HFF-Myc (cell line): ENCODE measurements around the gene CUTC.
A peak's percentile ranks its signal among the peaks of the same experiment; 100 is the strongest.
"Not testable (repeated sequence)": the region's sequence is repeated elsewhere in the genome, so short reads cannot be mapped to it uniquely, and the experiment has no call there.

Source experiments
- DNase-seq: peaks from one replicate; pipeline ENCODE4 v3.0.0-alpha.2; 2011; ENCODE audit warnings: low read depth; ENCODE audit errors: extremely low read depth
- H3K4me3 ChIP-seq: replicated peaks from 2 replicates; pipeline ENCODE4 v1.5.1; 2011; ENCODE audit warnings: low read depth, mild to moderate bottlenecking, control low read depth, low read length
- TF ChIP-seq, protein P1 (sequence below): IDR thresholded peaks from 2 replicates; pipeline ENCODE4 v1.5.1; 2012; ENCODE audit warnings: mild to moderate bottlenecking, low read depth, low read length, control low read depth; ENCODE audit errors: missing control alignments

The CUTC gene

DNA sequence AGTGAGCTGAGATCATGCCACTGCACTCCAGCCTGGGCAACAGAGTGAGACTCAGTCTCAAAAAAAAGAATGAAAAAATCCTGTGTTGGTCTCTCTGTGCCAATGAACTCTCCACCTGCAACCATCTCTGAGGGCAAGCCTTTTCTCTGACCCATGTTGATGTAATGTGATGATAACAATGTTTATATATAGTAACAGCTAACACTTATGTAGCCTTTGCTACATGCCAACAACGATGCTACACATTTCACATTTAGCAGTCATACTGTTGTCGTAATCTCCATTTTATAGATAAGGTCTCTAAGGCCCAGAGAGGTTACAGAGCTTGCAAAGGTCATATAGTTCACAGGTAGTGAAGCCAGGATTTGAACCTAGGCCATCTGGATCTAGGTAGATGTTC, 11.6 kb upstream of the CUTC start:
- no peak overlapping the region for H3K4me3 ChIP-seq
- no peak for DNase-seq
- TF ChIP-seq, protein P1, sequence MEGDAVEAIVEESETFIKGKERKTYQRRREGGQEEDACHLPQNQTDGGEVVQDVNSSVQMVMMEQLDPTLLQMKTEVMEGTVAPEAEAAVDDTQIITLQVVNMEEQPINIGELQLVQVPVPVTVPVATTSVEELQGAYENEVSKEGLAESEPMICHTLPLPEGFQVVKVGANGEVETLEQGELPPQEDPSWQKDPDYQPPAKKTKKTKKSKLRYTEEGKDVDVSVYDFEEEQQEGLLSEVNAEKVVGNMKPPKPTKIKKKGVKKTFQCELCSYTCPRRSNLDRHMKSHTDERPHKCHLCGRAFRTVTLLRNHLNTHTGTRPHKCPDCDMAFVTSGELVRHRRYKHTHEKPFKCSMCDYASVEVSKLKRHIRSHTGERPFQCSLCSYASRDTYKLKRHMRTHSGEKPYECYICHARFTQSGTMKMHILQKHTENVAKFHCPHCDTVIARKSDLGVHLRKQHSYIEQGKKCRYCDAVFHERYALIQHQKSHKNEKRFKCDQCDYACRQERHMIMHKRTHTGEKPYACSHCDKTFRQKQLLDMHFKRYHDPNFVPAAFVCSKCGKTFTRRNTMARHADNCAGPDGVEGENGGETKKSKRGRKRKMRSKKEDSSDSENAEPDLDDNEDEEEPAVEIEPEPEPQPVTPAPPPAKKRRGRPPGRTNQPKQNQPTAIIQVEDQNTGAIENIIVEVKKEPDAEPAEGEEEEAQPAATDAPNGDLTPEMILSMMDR: no peak

DNA sequence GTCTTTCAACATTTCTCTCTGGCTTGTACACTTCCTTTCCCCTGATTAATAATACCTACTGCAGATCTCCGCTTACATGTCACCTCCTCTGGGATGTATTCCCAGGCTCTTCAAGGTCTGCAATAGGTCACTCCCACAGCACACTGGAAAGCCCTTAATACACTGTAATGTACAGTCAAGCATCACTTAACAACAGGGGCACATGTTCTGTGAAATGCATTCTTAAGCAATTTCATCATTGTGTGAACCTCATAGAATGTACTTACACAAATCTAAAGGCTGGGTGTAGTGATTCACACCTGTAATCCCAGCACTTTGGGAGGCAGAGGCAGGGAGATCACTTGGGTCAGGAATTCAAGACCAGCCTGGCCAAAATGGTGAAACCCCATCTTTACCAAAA, 2.0 kb upstream of the CUTC start:
- no peak for DNase-seq
- H3K4me3 ChIP-seq: no peak overlapping the region
- TF ChIP-seq, protein P1: no peak

DNA sequence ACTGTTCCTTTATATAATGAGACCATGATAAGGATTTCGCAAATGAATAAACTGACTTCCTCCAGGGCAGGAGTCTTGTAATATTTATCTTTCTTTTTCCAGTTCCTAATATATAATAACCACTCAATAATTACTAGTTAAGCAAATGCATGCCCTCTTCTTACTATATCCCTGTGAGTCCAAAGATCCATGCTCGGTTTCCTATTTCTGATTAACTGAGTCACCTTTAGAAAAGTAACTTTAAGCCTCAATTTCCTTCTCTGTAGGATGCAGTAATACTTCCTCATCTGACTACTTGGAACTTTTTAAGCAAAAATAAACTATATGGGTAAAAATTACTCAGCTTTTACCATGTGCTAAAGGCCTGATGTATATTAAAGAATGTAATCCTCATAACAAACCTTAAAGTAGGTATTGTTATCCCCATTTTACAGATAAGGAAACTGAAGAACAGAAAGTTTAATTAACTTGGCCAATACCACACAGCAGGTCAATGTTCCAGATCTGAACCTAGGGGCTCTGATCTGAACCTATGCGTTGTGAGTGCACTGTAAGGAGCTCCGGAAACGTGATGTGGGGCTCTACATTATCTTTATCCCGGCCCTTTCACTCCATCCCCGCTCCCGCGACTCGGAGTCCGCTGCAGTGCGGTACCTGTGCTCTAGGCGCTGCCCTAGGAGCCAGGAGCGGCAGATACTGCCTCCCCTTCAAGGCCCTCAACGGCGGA, 565 bp upstream of the CUTC start:
- DNase-seq: no peak
- peak overlapping the region; percentile 97 for H3K4me3 ChIP-seq
- TF ChIP-seq, protein P1: no peak

DNA sequence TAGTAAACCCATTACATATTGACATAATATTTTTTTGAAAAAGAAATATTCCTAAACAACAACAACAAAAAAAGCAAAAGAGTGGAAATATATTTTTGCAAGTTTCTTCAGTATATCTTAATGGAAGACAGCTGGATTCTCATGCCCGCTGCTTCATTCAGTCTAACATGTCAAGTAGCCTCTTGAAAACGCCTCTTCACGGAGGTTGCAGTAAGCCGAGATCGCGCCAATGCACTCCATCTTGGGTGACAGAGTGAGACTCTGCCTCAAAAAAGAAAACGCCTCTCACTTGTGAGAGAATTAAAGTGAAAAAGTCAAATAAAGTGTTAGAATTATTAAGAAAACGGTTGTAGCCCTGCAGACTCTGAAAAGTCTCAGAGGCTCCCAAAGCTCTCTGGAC, 1.3 kb downstream of the CUTC start:
- TF ChIP-seq, protein P1: no peak
- DNase-seq: no peak
- peak overlapping the region; percentile 97 for H3K4me3 ChIP-seq

DNA sequence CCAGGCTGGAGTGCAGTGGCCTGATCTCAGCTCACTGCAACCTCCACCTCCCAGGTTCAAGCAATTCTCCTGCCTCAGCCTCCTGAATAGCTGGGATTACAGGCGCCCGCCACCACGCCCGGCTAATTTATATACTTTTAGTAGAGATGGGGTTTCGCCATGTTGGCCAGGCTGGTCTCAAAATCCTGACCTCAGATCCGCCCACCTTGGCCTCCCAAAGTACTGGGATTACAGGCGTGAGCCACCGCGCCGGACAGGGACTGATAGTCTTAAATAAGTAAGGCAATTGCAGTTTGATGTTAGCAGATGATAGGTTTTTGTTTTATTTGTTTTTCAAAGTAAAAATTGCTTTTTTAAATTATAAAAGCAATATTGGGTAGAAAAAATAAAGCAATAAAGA, 2.1 kb downstream of the CUTC start:
- H3K4me3 ChIP-seq, DNase-seq: not testable (repeated sequence)

DNA sequence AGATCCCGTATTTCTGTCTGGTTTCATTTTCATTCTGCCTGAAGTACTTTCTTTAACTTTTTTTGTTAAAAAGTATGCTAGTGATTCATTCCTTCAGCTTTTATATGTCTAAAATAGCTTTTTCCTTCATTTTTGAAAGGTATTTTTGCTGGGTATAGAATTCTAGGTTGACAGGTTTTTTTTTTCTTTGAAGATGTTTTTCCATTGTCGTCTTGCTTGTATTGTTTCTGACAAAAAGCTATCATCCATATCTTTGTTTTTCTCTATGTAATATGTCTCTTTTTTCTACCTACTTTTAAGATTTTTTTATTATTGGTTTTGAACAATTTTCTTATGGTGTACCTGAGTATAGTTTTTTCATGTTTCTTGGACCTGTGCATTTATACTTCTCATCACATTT, 8.2 kb downstream of the CUTC start:
- H3K4me3 ChIP-seq: no peak overlapping the region
- no peak for DNase-seq
- TF ChIP-seq, protein P1: no peak

DNA sequence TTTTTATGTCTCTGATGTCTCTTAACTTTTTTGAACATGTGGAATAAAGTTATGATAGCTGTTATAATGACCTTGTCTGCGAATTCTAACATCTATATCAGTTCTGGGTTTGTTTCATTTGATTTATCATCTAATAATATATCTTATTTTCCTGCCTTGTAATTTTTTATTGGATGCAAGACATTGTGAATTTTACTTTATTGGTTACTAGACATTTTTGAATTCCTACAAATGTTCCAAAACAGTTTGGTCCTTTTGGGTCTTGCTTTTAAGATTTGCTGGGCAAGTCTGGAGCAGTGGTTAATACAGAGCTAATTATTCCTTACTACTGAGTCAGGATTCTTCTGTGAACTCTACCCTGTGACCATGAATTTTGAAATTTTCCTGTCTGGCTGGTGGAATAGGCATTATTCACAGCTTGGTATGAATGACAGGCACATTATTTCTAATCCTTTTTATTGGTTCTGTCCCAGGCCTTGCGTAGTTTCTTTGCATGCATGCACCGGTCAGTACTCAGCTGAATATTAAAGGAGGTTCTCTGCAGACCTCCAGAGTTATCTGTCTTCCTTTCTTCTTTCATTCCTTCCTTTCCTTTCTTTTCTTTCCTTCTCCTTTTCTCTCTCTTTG, 9.0 kb downstream of the CUTC start:
- no peak overlapping the region for H3K4me3 ChIP-seq
- DNase-seq: no peak
- TF ChIP-seq, protein P1: no peak
